Skeletal muscle tissue (tissue), 4 donors: ENCODE measurements around the gene TMEM255B. TPM values are rescaled to one million over a fixed set of nuclear protein-coding genes. Genes with fewer than 3 reads are reported as not detected.

ENCODE experiments used
- H3K27ac ChIP-seq: one replicate; pipeline ENCODE4 v1.7.0; 2013; ENCODE audit warnings: mild to moderate bottlenecking, low read depth, low read length, inconsistent platforms
- H3K27me3 ChIP-seq, 3 donors: one replicate each; pipeline ENCODE4 v1.7.0; 2013; ENCODE audit warnings: low read length in 3 of 3; ENCODE audit not compliant: control insufficient read depth in 3 of 3, insufficient read depth in 3 of 3
- H3K36me3 ChIP-seq, 3 donors: one replicate each; pipeline ENCODE4 v1.7.0; 2013; ENCODE audit warnings: low read length in 3 of 3; ENCODE audit not compliant: control insufficient read depth in 3 of 3, insufficient read depth in 3 of 3
- H3K4me1 ChIP-seq, 3 donors: one replicate each; pipeline ENCODE4 v1.7.0; 2013; ENCODE audit warnings: low read length in 3 of 3, mild to moderate bottlenecking in 3 of 3; ENCODE audit not compliant: control insufficient read depth in 3 of 3, insufficient read depth in 3 of 3
- H3K4me3 ChIP-seq, 3 donors: one replicate each; pipeline ENCODE4 v1.7.0; 2013; ENCODE audit warnings: low read length in 3 of 3
- H3K9ac ChIP-seq, 3 donors: one replicate each; pipeline ENCODE4 v1.7.0; 2013; ENCODE audit warnings: low read length in 3 of 3, mild to moderate bottlenecking in 3 of 3, moderate library complexity in 2 of 3, low read depth in 1 of 3
- H3K9me3 ChIP-seq, 3 donors: one replicate each; pipeline ENCODE4 v1.7.0; 2013; ENCODE audit warnings: low read length in 3 of 3; ENCODE audit not compliant: control insufficient read depth in 3 of 3
- total RNA-seq: library from RNA; depleted of rRNA; stranded (reverse); fragments of >200 nt; gene quantifications from one replicate; pipeline ENCODE4 v1.2.3, GENCODE V29; 2014
- donor health status: Osteomylitis.

The TMEM255B gene
- total RNA-seq, 1 donor from 2014 or later, result 2.6 TPM

DNA sequence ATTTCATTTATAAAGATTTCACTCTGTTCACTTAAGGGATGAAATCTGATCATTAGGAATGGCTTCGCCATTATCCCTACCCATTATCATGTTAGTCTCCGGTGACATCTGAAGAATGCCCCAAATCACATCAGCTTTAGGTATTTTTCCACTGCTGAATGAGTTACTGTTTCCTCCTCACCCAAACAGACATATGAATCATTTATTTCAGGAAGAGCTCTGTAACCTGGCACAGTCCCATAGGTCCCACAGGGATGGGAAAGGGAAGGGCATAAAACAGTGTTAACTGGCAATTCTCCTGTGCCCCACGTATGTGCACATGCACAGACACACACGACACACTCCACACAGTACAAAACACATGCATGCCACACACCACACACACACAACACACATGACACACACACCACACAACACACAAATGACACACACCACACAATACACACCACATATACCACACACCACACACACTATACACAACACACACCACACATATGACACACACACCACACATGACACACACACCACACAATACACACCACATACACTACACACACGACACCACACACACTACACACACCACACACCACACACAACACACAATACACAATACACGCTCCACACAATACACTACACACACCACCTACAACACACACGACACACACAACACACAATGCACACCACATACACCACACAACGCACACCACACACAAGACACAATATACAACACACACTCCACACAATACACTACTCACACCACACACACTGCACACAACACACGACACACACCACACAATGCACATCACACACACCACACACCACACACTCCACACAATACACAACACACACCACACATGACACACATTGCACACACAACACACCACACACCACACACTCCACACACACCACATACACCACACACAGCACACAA lies 15.4 kb downstream of the TMEM255B start:
- Histone ChIP-seq H3K4me3 (no peak overlapping the region), H3K9ac (no peak overlapping the region), H3K4me1 (peaks cover 2 to 6% (median 2%) of the 10 kb centered on the region in 3 donors), H3K27me3 (peaks cover 33 to 41% (median 40%) of the 10 kb centered on the region in 3 donors), H3K9me3 (peaks cover 0 to 2% (median 0%) of the 10 kb centered on the region in 3 donors), H3K27ac (no peak overlapping the region), H3K36me3 (peaks cover 0 to 2% (median 0%) of the 10 kb centered on the region in 3 donors)

DNA sequence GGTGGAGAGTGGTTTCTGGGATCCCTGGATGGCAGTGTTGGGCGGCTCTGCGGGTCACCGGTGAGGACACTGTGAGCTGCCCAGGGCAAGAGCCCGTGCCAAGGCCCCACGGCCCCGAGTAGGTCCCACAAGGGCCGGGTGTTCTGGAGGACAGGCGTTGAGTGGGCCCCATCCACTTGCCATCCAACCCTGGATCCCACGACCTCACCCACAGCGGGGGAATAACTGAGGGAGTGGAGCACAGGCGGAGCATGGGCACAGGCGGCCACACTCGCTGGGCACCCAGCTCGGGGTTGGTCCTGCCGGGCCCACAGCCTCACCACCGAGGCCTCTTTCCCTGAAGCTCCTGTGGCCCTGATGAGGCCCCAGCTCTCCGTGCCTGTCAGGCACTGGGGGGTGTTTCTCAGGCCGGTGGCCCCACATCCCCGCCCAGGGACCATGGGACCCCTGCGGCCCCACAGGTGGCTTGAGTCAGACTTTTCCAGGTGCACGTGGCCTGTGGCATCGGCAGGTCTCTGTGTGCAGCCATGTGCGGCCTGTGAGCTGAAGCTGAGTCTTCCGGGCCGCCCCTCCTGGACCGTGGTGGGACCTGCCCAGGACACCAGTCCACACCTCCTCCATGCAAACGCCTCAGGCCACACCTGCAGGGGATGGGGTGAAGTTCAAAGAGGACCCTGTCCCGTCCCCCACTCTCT lies 16.6 kb downstream of the TMEM255B start:
- Histone ChIP-seq H3K27me3 (peaks cover 33 to 41% (median 40%) of the 10 kb centered on the region in 3 donors), H3K27ac (no peak overlapping the region), H3K9ac (no peak overlapping the region), H3K4me1 (peaks cover 2 to 6% (median 2%) of the 10 kb centered on the region in 3 donors), H3K36me3 (no peaks in the 10 kb centered on the region), H3K9me3 (peaks cover 0 to 2% (median 0%) of the 10 kb centered on the region in 3 donors), H3K4me3 (no peak overlapping the region)

DNA sequence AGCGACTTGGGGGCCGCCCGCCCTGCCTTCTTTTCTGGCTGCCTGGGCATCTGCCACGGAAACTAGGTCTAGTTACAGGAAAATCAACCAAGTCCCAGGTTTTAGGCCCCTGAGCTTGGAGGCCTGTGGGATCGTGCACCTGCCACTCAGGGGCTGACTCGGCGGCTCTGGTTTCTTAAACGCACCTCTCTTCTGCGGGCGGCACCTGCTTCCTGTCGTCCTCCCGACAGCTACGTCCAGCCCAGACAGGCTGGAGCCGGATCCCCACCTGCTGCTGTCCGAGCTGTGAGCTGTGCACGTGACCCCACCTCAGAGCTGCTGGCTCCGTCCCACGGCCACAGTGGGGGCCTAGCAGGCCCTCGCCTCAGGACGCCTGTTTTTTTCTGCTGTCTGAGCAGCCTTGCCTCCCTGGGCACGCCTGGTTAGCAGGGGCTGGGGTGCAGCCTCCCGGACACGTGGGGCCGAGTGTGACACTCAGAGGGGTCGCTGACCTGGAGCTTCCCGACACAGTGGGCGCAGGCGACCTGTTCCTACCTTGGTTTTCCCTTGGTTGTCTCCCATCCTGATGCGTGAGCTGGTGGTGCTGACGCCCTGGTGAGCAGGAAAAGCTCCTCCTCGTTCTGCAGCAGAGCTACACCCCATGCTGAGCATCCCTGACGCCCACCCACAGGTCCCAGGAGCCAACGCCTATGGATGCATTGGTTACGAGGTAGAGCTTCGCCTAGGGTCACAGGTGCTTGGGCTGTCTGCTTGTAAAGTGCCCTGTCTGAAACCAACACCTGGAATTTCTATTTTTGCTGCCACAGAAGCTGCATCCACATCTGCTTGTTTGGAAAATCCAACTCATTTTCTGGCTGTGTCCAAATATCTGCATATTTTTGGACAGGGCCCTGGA lies 17.5 kb downstream of the TMEM255B start:
- Histone ChIP-seq H3K4me3 (no peak overlapping the region), H3K27ac (no peak overlapping the region), H3K9ac (no peak overlapping the region), H3K27me3 (peaks cover 33 to 41% (median 40%) of the 10 kb centered on the region in 3 donors), H3K36me3 (no peaks in the 10 kb centered on the region), H3K4me1 (peaks cover 2 to 6% (median 2%) of the 10 kb centered on the region in 3 donors), H3K9me3 (peaks cover 0 to 2% (median 0%) of the 10 kb centered on the region in 3 donors)

DNA sequence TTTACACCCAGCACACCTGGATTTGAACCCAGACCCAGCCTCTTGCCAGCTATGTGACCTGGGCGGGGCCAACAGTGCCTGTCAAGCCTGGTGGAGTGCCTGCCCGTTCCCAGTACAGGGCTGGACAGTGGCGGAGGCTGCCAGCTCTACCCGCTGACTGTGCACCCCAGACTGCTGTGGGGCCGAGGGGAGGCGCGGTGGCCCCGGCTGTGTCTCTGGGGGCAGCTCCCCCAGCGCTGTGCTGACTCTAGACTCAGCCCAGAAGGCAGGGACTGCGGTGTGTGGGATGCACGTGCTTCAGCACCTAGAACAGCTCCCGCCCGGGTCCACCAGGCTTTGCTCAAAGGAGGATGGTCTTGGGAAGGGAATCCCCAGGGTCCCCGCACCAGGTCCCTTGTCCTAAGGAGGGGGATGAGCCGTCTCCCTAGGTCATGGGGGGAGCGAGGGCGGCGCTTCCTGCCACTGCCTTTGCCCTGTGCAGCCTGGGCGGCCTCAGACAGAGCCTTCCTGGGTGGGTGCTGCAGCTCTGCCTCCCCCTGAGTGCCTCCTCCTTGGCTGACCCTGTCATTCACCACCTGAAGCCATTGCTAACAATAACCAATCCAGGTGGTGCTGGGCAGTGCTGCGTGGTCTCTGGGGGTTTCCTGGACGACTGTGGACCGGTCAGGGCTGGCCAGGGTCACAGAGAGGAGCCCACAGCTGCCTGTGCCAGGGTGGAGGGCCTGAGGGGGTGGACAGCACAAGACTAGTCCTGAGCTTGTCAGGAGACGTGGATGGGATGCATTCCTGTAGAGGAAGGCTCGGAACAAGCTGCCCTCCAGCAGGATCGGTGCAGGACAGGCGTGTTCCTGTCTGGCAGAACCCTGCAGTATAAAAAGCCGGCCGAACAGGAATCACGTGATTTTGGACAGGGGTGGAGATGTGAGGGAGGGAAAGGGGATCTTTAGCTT lies 18.6 kb downstream of the TMEM255B start:
- Histone ChIP-seq H3K9me3 (no peaks in the 10 kb centered on the region), H3K9ac (no peak overlapping the region), H3K27me3 (peaks cover 33 to 41% (median 40%) of the 10 kb centered on the region in 3 donors), H3K27ac (no peak overlapping the region), H3K36me3 (no peaks in the 10 kb centered on the region), H3K4me1 (peaks cover 2 to 6% (median 2%) of the 10 kb centered on the region in 3 donors), H3K4me3 (no peak overlapping the region)

DNA sequence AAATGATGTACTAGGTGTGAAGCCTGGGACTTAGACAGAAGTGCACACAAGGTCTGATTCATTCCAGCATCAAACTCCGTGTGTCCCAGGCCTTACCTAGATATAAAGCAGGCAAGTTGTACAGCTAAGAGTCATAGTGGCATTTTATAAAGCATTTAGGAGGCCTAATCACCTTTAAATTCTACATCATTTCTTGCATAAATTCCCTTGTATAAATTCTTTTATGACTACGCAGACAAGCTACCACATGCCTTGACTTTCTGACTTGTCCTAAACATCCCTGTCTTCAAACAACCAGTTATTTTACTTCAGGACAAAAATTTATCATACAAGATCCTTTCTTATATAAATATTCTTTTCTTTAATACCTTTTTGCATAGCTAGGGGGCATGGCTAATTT lies 22.5 kb downstream of the TMEM255B start:
- Histone ChIP-seq H3K4me3 (no peak overlapping the region), H3K4me1 (no peaks in the 10 kb centered on the region), H3K36me3 (no peaks in the 10 kb centered on the region), H3K9me3 (peaks cover 0 to 5% (median 2%) of the 10 kb centered on the region in 3 donors), H3K27ac (no peak overlapping the region), H3K9ac (no peak overlapping the region), H3K27me3 (peaks cover 14 to 23% (median 22%) of the 10 kb centered on the region in 3 donors)

DNA sequence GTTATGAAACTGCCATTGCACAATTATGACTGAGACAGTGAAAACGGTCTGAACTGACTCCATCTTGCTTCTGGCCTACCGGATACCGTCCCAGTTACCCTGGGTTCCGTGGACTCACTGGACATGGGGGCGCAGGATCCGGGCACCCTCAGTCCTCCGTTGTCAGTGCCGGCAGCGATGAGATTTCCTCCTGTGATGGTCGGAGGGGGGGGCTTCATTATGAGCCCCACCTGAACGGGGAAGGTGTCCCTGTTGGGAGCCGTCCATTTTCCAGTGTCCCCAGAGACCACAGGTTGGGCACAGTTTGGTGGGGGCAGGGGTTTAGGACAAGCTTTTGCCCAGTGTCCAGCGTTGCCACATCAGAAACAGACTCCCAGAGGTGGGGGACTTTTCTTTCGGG lies 23.4 kb downstream of the TMEM255B start:
- Histone ChIP-seq H3K9ac (no peak overlapping the region), H3K36me3 (no peaks in the 10 kb centered on the region), H3K27ac (no peak overlapping the region), H3K4me3 (no peak overlapping the region), H3K27me3 (peaks cover 7 to 18% (median 16%) of the 10 kb centered on the region in 3 donors), H3K4me1 (no peaks in the 10 kb centered on the region), H3K9me3 (peaks cover 0 to 5% (median 2%) of the 10 kb centered on the region in 3 donors)

DNA sequence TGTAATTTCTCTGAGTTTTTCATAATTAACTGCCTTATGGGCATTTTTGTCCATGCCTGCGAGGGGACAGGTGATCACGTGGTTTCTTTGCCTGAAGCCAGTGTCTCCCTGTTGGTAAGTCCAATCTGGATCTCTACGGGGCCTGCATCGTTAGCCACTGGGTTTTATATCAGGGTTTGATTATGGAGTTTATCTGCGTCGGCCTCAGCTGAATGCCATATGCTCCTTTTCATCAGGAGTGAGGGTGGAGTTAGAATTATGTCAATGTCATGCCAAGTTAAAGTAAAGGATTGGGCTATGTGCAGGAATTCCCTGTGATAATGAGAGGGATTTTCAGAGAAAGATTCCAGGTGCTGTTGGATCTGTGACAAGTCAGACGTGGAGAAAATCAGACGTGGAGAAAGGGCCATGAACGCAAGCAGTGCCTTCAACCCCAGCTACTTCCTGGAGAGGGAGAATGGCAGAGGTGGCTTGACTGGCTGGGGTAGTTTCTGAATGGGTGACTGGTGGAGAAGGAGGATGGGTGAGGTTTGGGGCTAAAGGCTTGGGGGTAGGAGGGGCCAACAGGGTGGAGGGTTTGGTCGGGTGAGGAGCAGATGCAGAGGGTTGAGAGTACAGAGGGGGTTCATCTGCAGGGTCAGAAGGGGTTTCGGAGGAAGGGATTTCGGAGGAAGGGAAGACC lies 24.3 kb downstream of the TMEM255B start:
- Histone ChIP-seq H3K36me3 (no peaks in the 10 kb centered on the region), H3K4me3 (no peak overlapping the region), H3K27me3 (peaks cover 5 to 15% (median 8%) of the 10 kb centered on the region in 3 donors), H3K4me1 (no peaks in the 10 kb centered on the region), H3K27ac (no peak overlapping the region), H3K9ac (no peak overlapping the region), H3K9me3 (peaks cover 0 to 5% (median 2%) of the 10 kb centered on the region in 3 donors)

DNA sequence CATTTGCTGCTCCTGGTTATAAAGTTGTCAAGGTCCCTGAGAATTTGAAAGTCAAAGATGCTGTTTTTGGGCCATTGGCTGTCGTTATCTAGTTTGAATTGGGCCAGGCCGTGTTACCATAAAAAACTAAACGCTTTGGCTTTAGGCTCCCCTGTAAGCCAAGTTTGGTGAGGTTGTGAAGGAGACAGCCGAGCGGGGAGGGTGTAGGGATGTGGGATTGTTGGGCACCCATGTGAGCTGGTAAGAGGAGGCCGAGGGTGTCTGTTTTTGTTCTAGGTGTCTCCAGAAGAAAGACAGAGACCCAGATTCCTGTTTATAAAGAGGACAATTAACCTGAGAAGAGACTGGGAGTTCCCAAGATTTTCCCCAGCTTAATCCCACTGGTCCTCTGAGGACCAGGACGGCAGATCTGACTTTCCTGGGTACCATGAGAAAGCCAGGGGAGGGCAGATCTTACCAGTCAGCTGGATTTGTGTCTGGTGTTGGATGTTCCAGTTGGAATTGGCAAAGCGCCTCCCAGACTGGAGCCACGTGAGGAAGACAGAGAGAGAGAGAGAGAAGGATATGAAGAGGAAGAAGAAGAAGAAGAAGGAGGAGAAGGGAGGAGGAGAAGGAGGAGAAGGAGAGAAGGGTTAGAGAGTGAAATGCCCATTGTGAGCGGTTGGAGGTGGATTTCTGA lies 25.1 kb downstream of the TMEM255B start:
- no peak overlapping the region for H3K4me3 ChIP-seq
- H3K27me3 ChIP-seq, result peaks cover 8 to 19% (median 11%) of the 10 kb centered on the region in 3 donors
- H3K9me3 ChIP-seq, result peaks cover 0 to 5% (median 2%) of the 10 kb centered on the region in 3 donors
- H3K36me3 ChIP-seq, result no peaks in the 10 kb centered on the region
- no peak overlapping the region for H3K9ac ChIP-seq
- no peak overlapping the region for H3K27ac ChIP-seq
- no peaks in the 10 kb centered on the region for H3K4me1 ChIP-seq
